GM18519 (cell line): ENCODE measurements around the gene TMEFF2.

Source experiments
- ATAC-seq: cut with Tn5 transposase; IDR thresholded peaks from one replicate; pipeline ENCODE4 v1.9.1; 2021; ENCODE audit warnings: mild to moderate bottlenecking, moderate library complexity; ENCODE audit not compliant: unreplicated experiment, low FRiP score

Gene TMEFF2

GRCh38 chr2:191916826-191917225 is 277.9 kb downstream of the TMEFF2 start:
- no peak for ATAC-seq

GRCh38 chr2:191915750-191916149 is 279.0 kb downstream of the TMEFF2 start:
- no peak for ATAC-seq

DNA sequence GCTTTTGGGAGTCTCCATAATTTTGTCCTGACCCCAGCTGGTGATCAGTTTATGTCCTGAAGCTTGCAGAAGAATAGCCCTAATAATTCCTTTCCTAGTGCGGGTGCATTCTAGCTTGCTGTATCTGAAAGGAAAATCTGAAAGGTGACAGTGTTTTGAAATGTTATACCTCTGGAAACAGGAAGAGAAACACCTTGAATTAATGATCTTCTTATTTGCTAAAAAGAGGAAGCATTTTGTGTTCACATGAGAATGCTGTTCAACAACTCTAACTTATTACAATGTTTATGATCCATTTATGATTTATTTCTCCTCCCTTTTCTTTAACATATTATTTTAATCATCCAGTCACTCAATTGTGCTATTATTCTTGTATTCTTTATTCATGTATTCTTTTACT is 280.9 kb downstream of the TMEFF2 start:
- no peak for ATAC-seq

DNA sequence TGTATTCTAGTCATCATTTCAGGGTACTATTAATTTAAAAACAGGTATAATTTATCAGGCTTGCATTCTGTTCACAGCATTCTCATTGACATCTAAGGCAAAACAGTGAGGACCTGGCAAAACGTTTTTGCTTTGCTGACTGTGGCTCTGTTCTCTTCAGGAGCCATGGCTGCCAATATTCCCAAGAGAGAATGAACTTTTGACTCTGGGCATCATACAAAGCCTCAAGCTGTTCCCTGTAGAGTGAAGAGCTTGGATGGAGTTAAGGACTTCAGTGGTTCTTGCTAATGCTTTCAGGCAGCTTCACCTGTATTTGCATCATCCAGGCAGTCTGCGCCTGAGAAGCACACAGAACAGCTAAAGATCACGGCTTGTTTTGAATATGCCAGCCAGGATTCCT is 282.0 kb downstream of the TMEFF2 start:
- ATAC-seq = no peak

- ATAC-seq = no peak
Observed at GRCh38 chr2:191910518-191910917, 284.2 kb downstream of the TMEFF2 start.

DNA sequence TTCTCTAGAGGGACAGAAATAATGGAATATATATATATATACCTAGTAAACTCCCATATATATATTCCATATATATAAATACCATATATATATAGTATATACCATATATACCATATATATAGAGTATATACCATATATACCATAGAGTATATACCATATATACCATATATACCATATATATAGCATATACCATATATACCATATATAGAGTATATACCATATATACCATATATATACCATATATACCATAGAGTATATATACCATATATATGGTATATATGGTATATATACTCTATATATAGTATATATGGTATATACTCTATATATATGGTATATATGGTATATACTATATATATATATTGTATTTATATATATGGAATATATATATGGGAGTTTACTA is 285.9 kb downstream of the TMEFF2 start:
- ATAC-seq = no peak

GRCh38 chr2:191907545-191907944 is 287.2 kb downstream of the TMEFF2 start:
- no peak for ATAC-seq

GRCh38 chr2:191907091-191907490 is 287.6 kb downstream of the TMEFF2 start:
- no peak for ATAC-seq

DNA sequence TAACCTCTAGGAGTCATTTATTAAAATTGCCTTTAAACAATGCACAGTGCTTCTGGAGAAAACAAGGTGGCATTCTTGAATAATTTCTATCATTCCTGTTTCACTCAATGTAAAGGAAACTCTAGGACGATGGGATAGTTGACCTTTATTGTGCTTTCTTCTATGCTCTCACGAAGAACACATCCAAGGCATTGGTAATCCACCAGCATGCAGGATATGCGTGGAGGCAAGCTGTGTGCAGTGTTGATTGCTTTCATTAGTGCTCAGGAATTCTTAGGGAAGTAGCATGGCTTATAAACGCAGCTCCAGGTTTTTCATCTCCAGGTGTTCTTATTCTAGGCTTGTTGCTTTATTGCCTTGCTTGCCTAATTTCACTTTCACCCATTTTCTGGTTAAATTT is 289.4 kb downstream of the TMEFF2 start:
- no peak for ATAC-seq

GRCh38 chr2:191901031-191901430 is 293.7 kb downstream of the TMEFF2 start:
- ATAC-seq = no peak

DNA sequence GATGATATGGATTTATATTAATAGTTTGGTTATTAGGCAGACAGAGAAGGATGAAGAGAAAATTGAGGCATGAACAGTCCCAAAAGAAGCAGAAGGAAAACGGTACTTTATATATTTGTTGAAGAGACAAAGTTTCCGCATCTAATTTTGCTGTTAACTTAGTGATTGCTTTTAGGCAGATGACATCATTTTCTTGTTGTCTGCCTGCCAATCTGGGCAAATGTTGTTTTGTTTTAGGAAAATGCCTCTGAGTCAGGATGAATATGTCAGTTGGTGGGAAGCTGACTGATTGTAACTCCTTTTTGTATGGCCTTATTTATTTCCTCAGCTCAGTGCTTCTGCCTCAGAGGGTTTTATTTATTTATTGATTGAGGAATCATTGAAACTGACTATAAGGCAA is 295.3 kb downstream of the TMEFF2 start:
- ATAC-seq = no peak
